ENCODE measurements around the gene RTF2. TPM values are rescaled to one million over a fixed set of nuclear protein-coding genes. Genes with fewer than 3 reads are reported as not detected.
"Not testable (repeated sequence)": the region's sequence is repeated elsewhere in the genome, so short reads cannot be mapped to it uniquely, and the experiment has no call there.

RTF2 gene
- polyA plus RNA-seq, 2 of the 4 experiments (the other 2 are of a cell fraction) = 102 to 115 TPM

- Histone ChIP-seq H3K4me2 (no peak overlapping the region), H3K4me1 (no peaks in the 10 kb centered on the region), H3K9me3 (no peaks in the 10 kb centered on the region), H3K27ac (no peak overlapping the region), H3K4me3 (no peak overlapping the region)
- 97% methylated on average over 10 of the region's 10 CpGs for WGBS (ENCODE audit: missing lambda C conversion rate)
- ATAC-seq (no peak), FAIRE-seq (no peak), DNase-seq (ENCODE audit: low read depth in 1 of 2, low spot score in 1 of 2) (no peak)
- POLR2A ChIA-PET = no interaction called here
- no peak for TF ChIP-seq RARB (CRISPR knock-in tag; IDR thresholded peaks at IDR 0.05)
- no peak for TF ChIP-seq GATA3 (IDR thresholded peaks at IDR 0.05; ENCODE audit: borderline replicate concordance)
- CTCF ChIA-PET = no interaction called here
Measured at GRCh38 chr20:56519551-56519950, 51.1 kb downstream of the RTF2 start.

DNA sequence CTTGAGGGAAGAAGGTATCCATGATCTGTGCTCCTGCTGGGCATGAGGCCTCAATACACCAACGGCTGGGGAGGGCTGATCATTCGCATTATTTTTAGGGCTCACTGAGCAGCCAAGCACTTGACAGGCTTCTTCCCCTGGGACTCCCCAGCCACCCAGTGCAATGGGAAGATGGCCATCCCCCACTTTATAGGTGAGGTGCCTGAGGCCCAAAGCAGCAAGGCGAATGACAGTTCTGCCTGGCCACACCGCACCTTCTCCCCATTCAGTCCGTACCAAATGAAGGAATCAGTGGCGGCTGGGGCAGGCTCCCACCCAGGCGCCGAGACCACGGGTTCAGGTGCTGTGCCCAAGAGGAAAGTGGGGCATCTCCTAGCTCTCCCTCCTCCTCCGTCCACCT, 51.8 kb downstream of the RTF2 start:
- no peak for FAIRE-seq
- H3K4me3 ChIP-seq = no peak overlapping the region
- ATAC-seq = no peak
- ChIA-PET CTCF (no interaction called here), POLR2A (no interaction called here)
- H3K4me2 ChIP-seq = no peak overlapping the region
- no peaks in the 10 kb centered on the region for H3K9me3 ChIP-seq
- no peak for DNase-seq (ENCODE audit: low read depth in 1 of 2, low spot score in 1 of 2)
- H3K4me1 ChIP-seq = no peaks in the 10 kb centered on the region
- 92% methylated on average over 10 of the region's 10 CpGs for WGBS (ENCODE audit: missing lambda C conversion rate)
- TF ChIP-seq, protein P1, sequence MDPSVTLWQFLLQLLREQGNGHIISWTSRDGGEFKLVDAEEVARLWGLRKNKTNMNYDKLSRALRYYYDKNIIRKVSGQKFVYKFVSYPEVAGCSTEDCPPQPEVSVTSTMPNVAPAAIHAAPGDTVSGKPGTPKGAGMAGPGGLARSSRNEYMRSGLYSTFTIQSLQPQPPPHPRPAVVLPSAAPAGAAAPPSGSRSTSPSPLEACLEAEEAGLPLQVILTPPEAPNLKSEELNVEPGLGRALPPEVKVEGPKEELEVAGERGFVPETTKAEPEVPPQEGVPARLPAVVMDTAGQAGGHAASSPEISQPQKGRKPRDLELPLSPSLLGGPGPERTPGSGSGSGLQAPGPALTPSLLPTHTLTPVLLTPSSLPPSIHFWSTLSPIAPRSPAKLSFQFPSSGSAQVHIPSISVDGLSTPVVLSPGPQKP (IDR thresholded peaks at IDR 0.05; ENCODE audit: low read depth, low read length) = no peak
- TF ChIP-seq RCOR1 (IDR thresholded peaks at IDR 0.05; ENCODE audit: low read depth, low read length) (no peak), ZNF302 (CRISPR knock-in tag; IDR thresholded peaks at IDR 0.05) (no peak), ATOH8 (CRISPR knock-in tag; IDR thresholded peaks at IDR 0.05; ENCODE audit: low read depth) (no peak), TP53 (CRISPR knock-in tag; IDR thresholded peaks at IDR 0.05) (no peak), MAZ (IDR thresholded peaks at IDR 0.05; ENCODE audit: borderline replicate concordance, low read depth, low read length) (no peak), RNF2 (IDR thresholded peaks at IDR 0.05; ENCODE audit: borderline replicate concordance, low read depth) (no peak), REST (IDR thresholded peaks at IDR 0.05) (no peak), KDM1A (IDR thresholded peaks at IDR 0.05; ENCODE audit: low read depth) (no peak), HOXA7 (CRISPR knock-in tag; IDR thresholded peaks at IDR 0.05) (no peak), GATA3 (IDR thresholded peaks at IDR 0.05; ENCODE audit: borderline replicate concordance) (no peak), PHF8 (IDR thresholded peaks at IDR 0.05; ENCODE audit: borderline replicate concordance, low read depth) (no peak), CHD2 (IDR thresholded peaks at IDR 0.05; ENCODE audit: low read length, partially characterized antibody) (no peak), SREBF2 (IDR thresholded peaks at IDR 0.05) (no peak), RFX5 (IDR thresholded peaks at IDR 0.05) (no peak)
- no peak overlapping the region for H3K27ac ChIP-seq

DNA sequence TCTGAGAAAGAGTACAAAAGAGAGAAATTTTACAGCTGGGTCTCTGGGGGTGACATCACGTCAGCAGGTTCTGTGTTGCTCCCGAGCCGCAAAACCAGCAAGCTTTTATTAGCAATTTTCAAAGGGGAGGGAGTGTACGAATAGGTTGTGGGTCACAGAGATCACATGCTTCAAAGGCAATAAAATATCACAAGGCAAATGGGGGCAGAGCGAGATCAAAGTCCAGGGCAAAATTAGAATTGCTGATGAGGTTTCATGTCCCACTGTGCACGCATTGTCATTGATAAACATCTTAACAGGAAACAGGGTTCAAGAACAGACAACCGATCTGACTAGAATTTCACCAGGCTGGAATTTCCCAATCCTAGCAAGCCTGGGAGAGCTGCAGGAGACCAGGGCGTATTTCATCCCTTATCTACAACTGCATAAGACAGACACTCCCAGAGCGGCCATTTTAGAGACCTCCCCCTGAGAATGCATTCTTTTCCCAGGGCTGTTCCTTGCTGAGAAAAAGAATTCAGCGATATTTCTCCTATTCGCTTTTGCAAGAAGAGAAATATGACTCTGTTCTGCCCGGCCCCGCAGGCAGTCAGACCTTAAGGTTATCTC, 52.4 kb downstream of the RTF2 start:
- H3K4me3 ChIP-seq, H3K4me1 ChIP-seq, H3K27ac ChIP-seq, POLR2A ChIA-PET, H3K4me2 ChIP-seq, H3K9me3 ChIP-seq, ATAC-seq, FAIRE-seq, CTCF ChIA-PET: not testable (repeated sequence)
- 85% methylated on average over 13 of the region's 13 CpGs for WGBS (ENCODE audit: missing lambda C conversion rate)
- DNase-seq (ENCODE audit: low read depth in 1 of 2, low spot score in 1 of 2) = peak in 1 of 2 experiments; percentile 17

Data from A549 (cell line).